ENCODE results near the gene SRGAP1. TPM values are rescaled to one million over a fixed set of nuclear protein-coding genes. Genes with fewer than 3 reads are reported as not detected.
"Not testable (repeated sequence)": the region's sequence is repeated elsewhere in the genome, so short reads cannot be mapped to it uniquely, and the experiment has no call there.

The SRGAP1 gene
- total RNA-seq, 1 donor from 2014 or later = 7.4 TPM

DNA sequence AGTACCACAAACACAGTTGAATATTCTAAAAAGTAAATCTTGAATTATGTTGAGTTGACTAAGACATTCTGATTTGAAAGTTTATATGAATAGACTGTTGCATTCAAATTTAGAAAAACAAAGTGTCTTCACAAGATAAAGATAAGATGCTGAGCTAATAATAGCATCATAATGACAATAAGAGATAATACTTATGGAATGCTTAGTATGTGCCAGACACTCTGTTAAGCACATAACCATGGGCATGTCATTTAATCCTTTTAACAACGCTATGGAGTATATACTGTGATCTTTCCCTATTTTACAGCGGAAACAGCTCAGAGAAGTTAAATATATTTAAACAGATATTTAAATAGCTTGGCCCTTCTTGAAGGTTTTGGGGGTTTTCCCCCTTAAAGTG is 163.4 kb downstream of the SRGAP1 start:
- no peak for DNase-seq (ENCODE audit: extremely low spot score in 2 of 2)
- no peak for TF ChIP-seq POLR2A (IDR thresholded peaks at IDR 0.05)
- TF ChIP-seq, protein P1, sequence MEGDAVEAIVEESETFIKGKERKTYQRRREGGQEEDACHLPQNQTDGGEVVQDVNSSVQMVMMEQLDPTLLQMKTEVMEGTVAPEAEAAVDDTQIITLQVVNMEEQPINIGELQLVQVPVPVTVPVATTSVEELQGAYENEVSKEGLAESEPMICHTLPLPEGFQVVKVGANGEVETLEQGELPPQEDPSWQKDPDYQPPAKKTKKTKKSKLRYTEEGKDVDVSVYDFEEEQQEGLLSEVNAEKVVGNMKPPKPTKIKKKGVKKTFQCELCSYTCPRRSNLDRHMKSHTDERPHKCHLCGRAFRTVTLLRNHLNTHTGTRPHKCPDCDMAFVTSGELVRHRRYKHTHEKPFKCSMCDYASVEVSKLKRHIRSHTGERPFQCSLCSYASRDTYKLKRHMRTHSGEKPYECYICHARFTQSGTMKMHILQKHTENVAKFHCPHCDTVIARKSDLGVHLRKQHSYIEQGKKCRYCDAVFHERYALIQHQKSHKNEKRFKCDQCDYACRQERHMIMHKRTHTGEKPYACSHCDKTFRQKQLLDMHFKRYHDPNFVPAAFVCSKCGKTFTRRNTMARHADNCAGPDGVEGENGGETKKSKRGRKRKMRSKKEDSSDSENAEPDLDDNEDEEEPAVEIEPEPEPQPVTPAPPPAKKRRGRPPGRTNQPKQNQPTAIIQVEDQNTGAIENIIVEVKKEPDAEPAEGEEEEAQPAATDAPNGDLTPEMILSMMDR (IDR thresholded peaks at IDR 0.05) = no peak
- TF ChIP-seq POLR2AphosphoS5 (IDR thresholded peaks at IDR 0.05; ENCODE audit: insufficient read depth in 1 of 2, low read depth in 1 of 2) = no peak
- H3K4me1 ChIP-seq = no peaks in the 10 kb centered on the region
- intact Hi-C loops (cut with DNase I) = no loop called here
- H3K9me3 ChIP-seq = no peaks in the 10 kb centered on the region
- H3K27ac ChIP-seq = no peak overlapping the region
- H3K4me3 ChIP-seq = no peak overlapping the region
- no peaks in the 10 kb centered on the region for H3K36me3 ChIP-seq
- no peaks in the 10 kb centered on the region for H3K27me3 ChIP-seq

- no peak for DNase-seq (ENCODE audit: extremely low spot score in 2 of 2)
- intact Hi-C loops (cut with DNase I) = no loop called here
- H3K36me3 ChIP-seq = no peaks in the 10 kb centered on the region
- no peak overlapping the region for H3K27ac ChIP-seq
- no peaks in the 10 kb centered on the region for H3K4me1 ChIP-seq
- H3K9me3 ChIP-seq = no peaks in the 10 kb centered on the region
- TF ChIP-seq, protein P1 (IDR thresholded peaks at IDR 0.05) = no peak
- TF ChIP-seq POLR2AphosphoS5 (IDR thresholded peaks at IDR 0.05; ENCODE audit: insufficient read depth in 1 of 2, low read depth in 1 of 2) (no peak), POLR2A (IDR thresholded peaks at IDR 0.05) (no peak)
- no peak overlapping the region for H3K4me3 ChIP-seq
- H3K27me3 ChIP-seq = no peaks in the 10 kb centered on the region
Observed at GRCh38 chr12:64008596-64008995, 164.1 kb downstream of the SRGAP1 start.

DNA sequence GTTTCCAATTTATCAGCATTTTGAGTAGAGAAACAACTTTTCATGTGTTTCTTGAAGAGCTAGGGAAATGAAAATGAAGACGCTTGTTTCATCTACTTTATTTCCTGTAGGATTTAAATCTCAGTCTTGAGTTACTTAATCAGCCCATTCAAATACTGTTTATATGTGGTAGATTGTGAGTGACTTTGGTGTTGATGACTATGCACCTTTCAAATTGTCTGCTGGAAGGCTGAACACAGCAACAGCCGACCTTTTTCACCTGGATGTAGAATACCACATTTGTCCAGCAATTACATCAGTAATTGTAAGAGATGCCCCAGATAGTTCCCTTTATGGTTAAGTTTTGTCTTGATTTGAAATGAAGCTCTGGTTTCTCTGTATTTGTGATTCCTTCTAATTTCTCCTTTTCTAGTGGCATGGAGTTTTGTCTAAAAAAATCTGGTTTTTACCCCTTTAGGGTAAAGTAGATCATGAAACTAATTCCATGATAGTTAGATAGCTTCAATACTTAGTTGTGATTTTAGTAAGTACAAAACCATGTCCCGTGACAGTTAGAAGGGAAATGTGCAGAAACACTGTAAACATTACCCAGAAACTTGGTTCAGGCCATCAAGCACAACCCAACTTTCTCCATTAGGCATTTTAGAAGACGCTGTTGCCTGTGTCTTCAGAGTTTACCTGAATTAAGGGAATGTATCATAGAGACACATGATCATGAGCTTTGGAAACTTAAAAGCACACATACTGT is 165.0 kb downstream of the SRGAP1 start:
- no peak for TF ChIP-seq POLR2AphosphoS5 (IDR thresholded peaks at IDR 0.05; ENCODE audit: insufficient read depth in 1 of 2, low read depth in 1 of 2)
- no peak overlapping the region for H3K4me3 ChIP-seq
- no peaks in the 10 kb centered on the region for H3K9me3 ChIP-seq
- no peak for DNase-seq (ENCODE audit: extremely low spot score in 2 of 2)
- H3K36me3 ChIP-seq = no peaks in the 10 kb centered on the region
- no peak overlapping the region for H3K27ac ChIP-seq
- no peaks in the 10 kb centered on the region for H3K4me1 ChIP-seq
- H3K27me3 ChIP-seq = no peaks in the 10 kb centered on the region
- intact Hi-C loops (cut with DNase I) = no loop called here

- no peak overlapping the region for H3K27ac ChIP-seq
- no peak for DNase-seq (ENCODE audit: extremely low spot score in 2 of 2)
- no peaks in the 10 kb centered on the region for H3K9me3 ChIP-seq
- H3K4me1 ChIP-seq = no peaks in the 10 kb centered on the region
- no peak for TF ChIP-seq POLR2AphosphoS5 (IDR thresholded peaks at IDR 0.05; ENCODE audit: insufficient read depth in 1 of 2, low read depth in 1 of 2)
- intact Hi-C loops (cut with DNase I) = no loop called here
- no peak overlapping the region for H3K4me3 ChIP-seq
- H3K36me3 ChIP-seq = no peaks in the 10 kb centered on the region
- no peaks in the 10 kb centered on the region for H3K27me3 ChIP-seq
Observed at GRCh38 chr12:64010069-64010686, 165.7 kb downstream of the SRGAP1 start.

DNA sequence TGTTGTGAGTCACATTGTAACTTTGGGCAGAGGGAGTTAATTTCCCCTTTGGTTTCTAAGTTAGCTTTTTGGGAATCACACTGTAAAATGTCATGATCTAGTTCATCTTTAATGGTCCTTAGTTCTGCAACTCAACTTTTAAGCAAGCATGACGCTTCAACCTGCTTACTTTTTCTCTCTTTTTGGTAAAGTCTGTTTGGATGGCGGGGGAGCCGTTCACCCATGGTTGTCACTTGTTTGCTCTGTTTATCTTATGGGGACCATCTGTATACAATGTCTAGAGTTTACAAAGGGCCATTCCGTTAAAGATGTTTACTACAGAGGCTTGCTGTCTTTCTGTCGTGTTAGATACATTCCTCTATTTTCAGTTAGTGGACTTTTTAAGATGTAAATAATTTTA is 172.0 kb downstream of the SRGAP1 start:
- TF ChIP-seq, protein P1 (IDR thresholded peaks at IDR 0.05) = no peak
- TF ChIP-seq POLR2A (IDR thresholded peaks at IDR 0.05) (no peak), POLR2AphosphoS5 (IDR thresholded peaks at IDR 0.05; ENCODE audit: insufficient read depth in 1 of 2, low read depth in 1 of 2) (no peak)
- intact Hi-C loops (cut with DNase I) = no loop called here
- Histone ChIP-seq H3K9me3 (no peaks in the 10 kb centered on the region), H3K27me3 (no peaks in the 10 kb centered on the region), H3K4me3 (no peak overlapping the region), H3K4me1 (no peaks in the 10 kb centered on the region), H3K27ac (no peak overlapping the region), H3K36me3 (no peaks in the 10 kb centered on the region)
- no peak for DNase-seq (ENCODE audit: extremely low spot score in 2 of 2)

DNA sequence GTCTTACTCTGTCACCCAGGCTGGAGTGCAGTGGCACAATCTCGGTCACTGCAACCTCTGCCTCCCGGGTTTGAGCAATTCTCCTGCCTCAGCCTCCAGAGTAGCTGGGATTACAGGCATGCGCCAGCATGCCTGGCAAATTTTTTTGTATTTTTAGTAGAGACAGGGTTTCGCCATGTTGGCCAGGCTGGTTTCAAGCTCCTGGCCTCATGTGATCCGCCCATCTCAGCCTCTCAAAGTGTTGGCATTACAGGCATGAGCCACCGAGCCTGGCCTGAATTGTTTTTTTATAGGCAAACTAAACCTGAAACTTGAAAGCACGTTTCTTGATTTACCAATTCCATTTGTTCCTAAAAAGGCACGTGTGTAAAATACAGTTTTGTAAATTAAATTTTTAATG is 173.6 kb downstream of the SRGAP1 start:
- H3K9me3 ChIP-seq; H3K36me3 ChIP-seq; intact Hi-C loops (cut with DNase I); H3K4me3 ChIP-seq; DNase-seq (ENCODE audit: extremely low spot score in 2 of 2); H3K27me3 ChIP-seq; H3K27ac ChIP-seq; H3K4me1 ChIP-seq: not testable (repeated sequence)

Measured in vagina (tissue), 2 donors.